Measurements from ENCODE around the gene ZNF681. TPM values are rescaled to one million over a fixed set of nuclear protein-coding genes. Genes with fewer than 3 reads are reported as not detected.
A peak's percentile ranks its signal among the peaks of the same experiment; 100 is the strongest.
"Not testable (repeated sequence)": the region's sequence is repeated elsewhere in the genome, so short reads cannot be mapped to it uniquely, and the experiment has no call there.

The ZNF681 gene
- polyA plus RNA-seq, 3 donors = 4.3 to 5.4 (median 4.9) TPM

DNA sequence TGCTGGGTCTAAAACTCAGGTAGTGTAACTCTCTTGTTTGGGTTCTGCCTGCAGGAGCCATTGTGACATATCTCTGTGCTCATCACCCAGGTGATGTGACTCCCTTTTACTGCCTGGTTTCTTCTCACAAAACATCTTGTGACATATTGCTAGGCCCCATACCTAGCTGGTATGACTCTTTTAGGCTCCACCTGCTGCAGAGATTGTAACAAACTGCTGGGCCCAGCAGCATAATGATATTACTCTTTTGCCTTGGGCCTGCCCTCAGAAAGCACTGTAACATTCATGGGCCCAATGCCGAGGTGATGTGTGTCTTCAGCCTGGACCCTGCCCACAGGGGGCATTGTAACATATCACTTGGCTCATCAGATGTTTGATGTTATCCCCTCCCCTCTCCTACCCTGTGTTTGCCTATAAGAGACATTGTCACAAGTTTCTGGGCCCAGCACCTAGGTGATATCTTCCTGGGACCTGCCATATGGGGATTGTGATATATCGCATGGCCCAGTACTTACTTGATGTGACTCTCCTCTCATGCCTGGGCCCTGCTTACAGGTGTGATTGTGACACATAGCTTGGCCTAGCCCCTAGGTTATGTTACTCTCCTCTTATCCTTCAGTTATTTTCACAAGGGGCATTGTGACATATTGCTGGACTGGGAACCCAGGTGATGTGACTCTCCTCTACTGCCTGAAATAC lies 18.0 kb upstream of the ZNF681 start:
- DNase-seq = no peak

DNA sequence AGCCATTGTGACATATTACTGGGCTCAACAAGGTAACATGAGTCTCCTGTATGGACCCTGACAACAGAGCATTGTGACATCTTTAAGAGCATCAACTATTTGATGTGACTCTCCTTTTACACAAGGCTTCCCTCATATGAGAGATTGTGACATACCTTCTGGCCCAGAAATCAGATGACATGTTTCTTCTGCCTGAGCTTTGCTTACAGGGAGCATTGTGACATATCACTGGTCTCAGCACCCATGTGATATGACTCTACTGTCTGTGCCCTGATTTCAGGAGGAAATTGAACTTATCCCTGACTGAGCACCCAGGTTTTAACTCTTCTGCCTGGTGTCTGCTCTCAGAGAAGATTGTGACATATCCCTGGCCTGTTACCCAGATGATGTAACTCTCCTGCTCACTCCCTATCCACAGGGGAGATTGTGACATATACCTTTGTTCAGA lies 15.9 kb upstream of the ZNF681 start:
- DNase-seq = no peak

DNA sequence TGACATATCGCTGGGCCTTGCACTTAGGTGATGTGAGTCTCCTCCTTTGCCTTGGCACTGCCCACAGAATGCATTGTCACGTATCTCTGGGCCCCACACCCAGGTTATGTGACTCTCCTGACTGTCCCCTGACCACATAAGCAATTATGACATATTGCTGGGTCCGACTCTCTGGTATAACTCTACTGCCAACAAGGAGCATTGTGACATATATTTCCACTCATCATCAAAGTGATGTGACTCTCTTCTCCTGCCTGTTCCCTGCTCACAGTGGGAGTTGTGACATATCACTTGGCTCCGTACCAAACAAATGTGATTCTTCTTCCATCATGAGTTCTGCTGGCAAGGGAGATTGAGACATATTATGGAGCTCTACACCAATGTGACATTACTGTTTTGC lies 15.4 kb upstream of the ZNF681 start:
- no peak for DNase-seq

DNA sequence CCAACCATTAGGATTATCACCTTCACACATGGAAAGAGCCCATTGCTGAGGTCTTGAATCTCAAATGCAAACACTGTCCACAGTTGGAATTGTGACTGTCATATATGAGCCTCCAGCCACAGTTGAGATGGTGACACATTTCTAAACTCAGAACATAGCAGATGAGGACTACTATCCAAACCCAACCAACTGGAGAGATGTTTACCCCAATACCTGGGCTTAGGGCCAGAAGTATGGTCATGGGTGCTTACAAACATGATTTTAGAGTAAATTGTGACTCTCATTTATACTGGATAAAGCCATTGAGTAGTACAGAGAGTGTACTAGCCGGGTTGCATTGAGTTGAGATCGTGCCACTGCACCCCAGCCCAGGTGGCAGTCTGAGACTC lies 14.0 kb upstream of the ZNF681 start:
- no peak for DNase-seq

DNA sequence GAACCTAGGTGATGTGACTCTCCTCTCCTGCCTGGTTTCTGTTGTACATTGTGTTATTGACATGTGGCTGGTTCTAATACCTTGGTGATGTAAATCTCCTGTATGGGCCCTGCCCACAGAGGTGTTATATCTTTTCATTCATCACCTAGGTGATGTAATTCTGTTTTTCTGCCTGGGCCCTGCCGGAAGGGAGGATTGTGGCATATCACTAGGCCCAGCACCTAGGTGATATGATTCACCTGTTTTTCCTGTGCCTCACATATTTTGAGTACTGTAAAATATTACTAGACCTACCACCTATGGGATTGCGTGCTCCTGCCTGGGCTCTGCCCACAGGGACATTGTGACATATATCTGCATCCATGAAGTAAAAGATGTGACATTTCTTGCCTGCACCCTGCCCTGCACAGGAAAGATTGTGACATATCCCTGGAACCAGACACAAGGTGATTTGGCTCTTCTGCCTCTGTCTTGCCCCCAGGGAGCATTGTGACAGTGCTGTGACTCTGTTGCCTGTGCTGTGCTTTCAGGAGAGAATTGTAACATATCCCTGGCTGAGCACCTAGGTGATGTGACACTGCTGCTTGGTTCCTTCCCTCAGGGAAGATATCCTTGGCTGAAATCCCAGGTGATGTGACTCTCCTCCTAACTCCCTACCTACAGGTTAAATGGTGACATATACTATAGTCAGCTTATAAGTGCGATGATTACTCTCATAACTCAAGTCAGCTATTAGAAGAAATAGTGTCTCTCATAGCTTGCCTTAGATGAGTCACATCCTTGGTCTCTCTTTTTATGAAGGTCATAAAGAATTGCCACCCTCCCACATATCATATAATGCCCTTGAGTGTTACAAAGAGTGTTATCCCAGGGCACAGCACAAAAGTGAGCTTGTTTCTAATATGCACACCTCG lies 13.3 kb upstream of the ZNF681 start:
- DNase-seq = no peak

DNA sequence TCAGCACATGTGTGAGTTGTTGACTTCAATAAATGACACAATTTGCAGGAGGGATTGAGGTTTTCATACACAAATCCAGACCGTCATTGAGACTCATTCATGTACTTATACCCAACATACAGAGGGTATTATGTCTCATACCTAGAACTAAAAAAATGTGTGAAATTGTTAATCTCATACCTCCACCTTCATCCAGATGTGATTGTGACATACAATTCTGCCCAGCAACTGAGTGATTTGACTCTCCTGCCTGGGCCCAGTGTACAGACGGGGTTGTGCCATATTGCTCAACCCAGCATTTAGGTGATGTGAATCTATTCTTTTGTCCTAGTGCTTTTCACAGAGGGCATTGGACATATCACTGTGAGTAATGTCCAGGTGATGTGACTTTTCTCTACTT lies 12.6 kb upstream of the ZNF681 start:
- no peak for DNase-seq

DNA sequence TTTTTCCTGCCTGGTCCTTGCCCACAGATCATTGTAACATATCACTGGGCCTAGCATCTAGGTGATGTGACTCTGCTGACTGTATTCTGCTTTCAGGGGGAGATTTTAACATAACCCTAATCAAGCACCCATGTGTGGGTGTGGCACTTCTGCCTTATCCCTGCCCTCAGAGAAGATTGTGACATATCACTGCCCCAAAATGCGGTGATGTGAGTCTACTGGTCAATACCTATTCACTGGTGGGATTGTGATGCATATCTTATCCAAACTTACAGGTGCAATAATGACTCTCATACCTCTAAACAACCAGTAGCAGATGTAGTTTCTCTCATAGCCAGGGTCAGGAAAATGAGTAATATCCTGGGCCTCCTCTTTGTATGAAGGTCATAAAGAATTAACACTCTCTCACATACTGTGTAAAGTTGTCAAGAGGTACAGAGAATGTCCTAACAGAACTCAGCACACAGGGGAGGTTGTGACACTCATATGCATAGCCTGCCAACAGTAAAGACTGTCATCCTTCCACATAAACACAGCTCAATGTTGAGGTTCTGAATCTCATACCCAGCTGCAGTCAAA lies 12.1 kb upstream of the ZNF681 start:
- no peak for DNase-seq

DNA sequence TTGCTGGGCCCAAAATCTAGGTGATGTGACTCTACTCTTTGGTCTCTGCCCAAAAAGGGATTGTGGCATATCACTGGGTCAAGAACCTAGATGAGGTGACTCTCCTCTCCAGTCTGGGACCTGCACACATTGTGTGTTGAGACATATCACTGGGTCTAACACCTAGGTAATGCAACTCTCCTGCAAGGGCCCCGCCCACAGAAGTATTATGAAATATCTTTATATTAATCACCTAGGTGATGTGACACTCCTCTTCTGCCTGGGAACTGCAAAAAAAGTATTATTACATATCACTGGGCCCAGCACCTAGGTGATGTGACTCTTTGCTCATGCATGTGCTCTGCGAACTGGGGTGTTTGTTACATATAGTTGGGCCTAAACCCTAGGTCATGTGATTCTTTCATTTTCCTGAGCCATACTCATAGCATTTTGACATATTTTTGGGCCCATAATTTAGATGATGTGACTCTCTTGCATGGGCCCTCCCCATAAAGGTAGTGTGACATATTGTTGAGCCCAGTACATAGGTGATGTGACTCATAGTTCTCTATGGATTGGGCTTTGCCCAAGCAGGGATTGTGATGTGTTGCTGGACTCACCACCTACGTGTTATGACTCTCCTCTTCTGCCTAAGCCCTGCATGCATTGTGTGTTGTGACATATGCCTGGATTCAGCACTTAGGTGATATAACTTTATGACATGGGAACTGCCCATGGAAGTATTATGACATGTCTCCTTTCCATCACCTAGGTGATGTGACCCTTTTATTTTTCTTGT lies 11.2 kb upstream of the ZNF681 start:
- DNase-seq = no peak

DNA sequence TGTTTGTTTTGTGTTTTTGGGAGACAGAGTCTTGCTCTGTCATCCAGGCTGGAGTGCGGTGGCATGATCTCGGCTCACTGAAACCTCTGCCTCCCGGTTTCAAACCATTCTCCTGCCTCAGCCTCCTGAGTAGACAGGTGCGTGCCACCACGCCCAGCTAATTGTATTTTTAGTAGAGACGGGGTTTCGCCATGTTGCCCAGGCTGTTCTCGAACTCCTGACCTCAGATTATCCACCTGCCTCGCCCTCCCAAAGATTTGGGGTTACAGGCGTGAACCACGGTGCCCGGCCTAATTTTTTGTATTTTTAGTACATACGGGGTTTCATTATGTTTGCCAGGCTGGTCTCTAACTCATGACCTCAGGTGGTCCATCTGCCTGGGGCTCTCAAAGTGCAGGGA lies 8.3 kb upstream of the ZNF681 start:
- DNase-seq = no peak

DNA sequence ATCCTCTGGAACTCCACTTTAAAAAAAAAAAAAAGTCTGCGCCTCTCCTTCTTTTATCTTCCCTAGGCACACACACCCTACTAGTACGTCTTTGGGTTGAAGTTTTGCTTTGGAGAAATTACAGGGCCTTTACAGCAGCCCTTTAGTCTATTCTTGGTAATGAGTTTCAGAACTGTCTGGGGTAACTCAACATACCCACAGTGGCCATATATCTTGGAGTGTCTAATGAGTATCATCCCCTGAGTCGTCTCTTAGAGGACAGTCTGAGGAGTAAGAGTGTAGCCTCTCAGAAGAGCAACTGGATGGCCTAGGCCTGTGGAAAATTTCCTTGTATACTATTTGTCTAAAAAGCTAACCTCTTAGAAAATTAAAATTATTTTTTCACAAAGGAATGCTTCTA lies 6.1 kb upstream of the ZNF681 start:
- no peak for DNase-seq

DNA sequence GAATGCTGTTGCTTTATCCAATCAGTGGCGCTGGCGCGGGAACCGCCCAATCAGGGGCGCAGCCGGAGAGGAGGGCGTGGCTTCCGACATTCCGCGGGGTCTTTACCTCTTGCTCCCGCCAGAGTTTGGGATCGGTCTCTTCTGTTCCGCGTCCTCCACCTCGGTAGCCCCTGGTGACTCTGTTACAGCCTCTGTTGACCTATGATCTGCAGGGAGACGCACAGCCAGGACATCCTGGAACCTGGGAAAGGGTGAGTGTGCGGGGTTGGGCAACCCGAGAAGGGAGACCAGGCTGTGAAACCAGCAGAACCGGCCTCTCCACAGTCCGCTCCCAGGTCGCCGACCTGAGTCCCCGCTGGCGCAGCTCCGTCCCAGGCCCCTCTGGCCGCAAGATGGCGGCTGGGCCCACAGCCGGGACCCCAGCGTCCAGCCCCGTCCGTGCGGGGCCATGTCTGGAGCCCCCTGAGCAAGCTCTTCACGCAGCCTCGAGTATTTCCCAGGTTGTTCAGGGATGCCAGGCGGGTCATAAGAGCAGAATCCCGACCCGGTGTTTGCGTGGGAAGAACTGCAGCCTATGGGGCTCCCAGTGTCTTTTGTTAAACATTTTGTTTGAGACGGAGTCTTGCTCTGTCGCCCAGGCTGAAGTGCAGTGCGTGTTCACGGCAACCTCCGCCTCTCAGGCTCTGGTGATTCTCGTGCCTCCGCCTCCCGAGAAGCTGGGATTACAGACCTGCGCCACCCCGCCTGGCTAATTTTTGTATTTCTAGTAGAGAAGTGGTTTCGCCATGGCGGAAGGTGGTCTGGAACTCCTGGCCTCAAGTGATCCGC lies 4.4 kb upstream of the ZNF681 start:
- peak; percentile 89 for DNase-seq

DNA sequence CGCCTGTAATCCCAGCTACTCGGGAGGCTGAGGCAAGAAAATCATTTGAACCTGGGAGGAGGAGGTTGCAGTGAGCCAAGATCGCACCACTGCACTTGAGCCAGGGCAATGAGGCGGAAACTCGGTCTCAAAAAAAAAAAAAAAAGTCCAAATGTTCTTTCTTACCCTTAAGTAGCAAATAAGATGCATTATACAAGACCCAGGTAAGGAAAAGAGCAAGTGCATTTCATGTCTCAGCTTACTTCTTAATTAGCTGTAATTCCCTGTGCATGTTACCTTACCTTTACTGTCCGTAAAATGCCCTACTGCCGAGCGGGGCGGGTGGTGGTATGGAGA lies 3.8 kb upstream of the ZNF681 start:
- DNase-seq = no peak

DNA sequence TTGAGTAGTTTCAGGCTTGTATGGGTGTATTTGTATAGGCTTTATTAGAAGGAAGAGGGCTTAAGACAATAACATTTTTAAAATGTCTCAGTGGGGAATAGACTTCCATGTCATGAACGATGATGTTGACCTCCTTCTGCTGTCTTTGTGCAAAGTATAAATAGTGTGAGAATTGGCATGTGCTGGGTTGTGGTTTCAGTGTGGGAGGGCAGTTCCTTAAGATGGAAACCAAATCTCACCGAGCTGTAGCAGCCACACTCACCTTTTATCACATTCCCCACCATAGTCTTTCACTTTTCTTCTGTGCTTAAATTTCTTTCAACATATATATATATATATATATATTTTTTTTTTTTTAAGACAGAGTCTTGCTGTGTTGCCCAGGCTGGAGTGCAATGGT lies 1.6 kb upstream of the ZNF681 start:
- not testable (repeated sequence) for DNase-seq

DNA sequence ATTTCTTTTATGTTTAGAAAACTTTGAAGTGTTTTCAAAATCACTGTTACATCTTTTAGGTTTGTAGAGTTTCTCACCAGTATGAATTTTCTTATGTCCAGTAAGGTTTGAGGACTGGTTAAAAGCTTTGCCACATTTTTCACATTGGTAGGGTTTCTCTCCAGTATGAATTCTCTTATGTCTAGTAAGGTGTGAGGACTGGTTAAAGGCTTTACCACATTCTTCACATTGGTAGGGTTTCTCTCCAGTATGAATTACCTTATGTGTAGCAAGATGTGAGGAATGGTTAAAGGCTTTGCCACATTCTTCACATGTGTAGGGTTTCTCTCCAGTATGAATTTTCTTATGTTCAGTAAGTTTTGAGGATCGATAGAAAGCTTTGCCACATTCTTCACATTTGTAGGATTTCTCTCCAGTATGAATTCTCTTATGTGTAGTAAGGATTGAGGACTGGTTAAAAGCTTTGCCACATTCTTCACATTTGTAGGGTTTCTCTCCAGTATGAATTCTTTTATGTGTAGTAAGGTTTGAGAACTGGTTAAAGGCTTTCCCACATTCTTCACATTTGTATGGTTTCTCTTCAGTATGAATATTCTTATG lies 15.0 kb downstream of the ZNF681 start:
- DNase-seq = not testable (repeated sequence)

DNA sequence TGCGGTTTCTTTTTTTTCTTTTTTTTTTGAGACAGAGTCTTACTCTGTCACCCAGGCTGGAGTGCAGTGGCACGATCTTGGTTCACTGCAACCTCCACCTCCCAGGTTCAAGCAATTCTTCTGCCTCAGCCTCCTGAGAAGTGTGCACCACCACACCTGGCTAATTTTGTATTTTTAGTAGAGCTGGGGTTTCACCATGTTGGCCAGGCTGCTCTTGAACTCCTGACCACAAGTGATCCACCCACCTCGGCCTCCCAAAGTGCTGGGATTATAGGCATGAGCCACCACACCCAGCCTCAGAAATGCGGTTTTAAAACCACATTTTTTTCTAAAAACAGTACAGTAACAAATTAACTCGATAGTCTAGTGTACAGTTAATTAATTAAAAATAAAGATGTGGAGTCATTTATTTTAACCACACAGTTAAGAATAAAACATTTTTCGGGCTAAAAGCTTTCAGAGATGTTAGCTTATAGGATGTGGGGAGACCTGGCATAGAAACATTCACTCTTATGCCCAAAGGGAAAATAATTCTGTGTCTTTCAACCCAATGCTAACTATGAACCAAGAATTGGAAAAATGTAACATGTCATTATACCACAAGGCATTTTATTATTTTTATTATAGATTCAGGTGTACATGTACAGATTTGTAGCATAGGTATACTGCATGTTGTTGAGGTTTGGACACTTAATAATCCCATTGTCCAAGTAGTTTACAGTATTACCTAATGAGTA lies 27.8 kb downstream of the ZNF681 start:
- DNase-seq = not testable (repeated sequence)

DNA sequence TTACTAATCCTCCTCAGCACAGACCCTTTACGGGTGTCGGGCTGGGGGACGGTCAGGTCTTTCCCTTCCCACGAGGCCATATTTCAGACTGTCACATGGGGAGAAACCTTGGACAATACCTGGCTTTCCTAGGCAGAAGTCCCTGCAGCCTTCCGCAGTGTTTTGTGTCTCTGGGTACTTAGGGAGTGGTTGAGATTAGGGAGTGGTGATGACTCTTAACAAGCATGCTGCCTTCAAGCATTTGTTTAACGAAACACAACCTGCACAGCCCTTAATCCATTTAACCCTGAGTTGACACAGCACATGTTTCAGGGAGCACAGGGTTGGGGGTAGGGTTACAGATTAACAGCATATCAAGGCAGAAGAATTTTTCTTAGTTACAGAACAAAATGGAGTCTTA lies 34.5 kb downstream of the ZNF681 start:
- not testable (repeated sequence) for DNase-seq

DNA sequence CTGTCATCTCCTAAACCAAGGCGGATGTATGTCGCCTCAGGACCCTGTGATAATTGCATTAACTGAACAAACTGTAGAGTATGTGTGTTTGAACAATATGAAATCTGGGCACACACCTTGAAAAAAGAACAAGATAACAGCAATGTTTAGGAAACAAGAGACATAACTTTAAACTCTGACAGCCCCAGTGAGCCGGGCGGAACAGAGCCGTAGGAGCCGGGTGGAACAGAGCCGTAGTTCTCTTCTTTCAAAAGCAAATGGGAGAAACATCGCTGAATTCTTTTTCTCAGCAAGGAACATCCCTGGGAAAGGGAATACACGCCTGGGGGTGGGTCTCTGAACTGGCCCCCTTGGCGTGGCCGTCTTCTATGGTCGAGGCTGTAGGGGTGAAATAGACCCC lies 39.9 kb downstream of the ZNF681 start:
- no peak for DNase-seq

DNA sequence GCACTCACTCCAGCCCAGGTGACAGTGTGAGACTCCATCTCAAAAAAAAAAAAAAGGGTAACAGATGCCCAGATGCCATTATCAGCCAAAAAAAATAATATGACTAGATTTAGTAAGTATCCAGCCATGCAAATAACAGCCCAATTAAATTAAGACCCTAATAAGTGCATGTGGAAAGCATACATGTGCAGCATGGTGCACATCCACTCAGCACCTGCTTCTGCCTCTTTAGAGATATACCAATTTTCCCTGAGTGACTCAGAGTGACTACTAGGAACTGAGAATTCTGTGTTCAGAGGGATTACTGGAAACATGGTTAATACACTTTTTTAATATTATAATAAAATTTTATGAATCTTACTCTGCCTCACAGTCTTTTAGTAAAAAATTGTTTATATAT lies 41.9 kb downstream of the ZNF681 start:
- DNase-seq = no peak

DNA sequence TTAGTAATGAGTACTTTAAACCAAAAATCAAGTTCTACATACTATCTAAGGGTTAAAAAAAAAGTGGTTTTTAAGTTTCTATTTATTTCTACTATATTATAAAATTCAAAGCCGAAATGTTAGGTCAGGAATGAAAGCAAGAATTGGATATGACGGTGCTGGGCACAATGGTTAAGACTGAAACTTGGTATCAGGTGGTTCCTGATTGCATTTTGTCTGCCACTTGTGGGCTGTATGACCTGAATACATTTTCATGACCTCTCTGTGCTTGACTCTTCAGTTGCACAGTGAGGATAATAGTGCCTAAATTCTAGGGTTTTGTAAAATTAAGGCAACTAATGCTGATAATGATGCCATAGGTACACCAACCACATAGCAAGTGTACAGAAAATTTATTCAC lies 49.3 kb downstream of the ZNF681 start:
- no peak for DNase-seq

DNA sequence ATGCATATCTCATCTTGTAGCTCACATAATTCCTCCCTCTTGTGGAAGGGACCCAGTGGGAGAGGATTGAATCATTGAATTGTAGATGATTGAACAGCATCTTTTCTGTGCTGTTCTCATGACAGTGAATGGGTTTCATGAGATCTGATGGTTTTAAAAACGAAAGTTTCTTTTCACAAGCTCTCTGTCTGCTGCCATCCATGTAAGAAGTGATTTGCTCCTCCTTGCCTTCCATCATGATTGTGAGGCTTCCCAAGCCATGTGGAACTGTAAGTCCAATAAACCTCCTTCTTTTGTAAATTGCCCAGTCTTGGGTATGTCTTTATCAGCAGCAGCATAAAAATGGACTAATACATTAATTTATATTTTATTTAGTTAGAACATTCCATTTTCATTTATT lies 52.0 kb downstream of the ZNF681 start:
- DNase-seq = no peak
